Liver (tissue), 9 donors: ENCODE data around the gene TRMT61A. TPM values are rescaled to one million over a fixed set of nuclear protein-coding genes. Genes with fewer than 3 reads are reported as not detected.

Experiments
- DNase-seq: peaks from one replicate; pipeline ENCODE4 v3.0.0-alpha.2; 2017; ENCODE audit warnings: low spot score
- H3K27ac ChIP-seq, 2 donors: one replicate each; pipeline ENCODE4 v1.7.0; 2013; ENCODE audit warnings: inconsistent platforms in 2 of 2, low read length in 2 of 2, control low read depth in 1 of 2, low read depth in 1 of 2, mild to moderate bottlenecking in 1 of 2
- H3K27me3 ChIP-seq, 4 donors: one replicate each; pipeline versions ENCODE4 v1.6.1 to v1.7.0; 2013; ENCODE audit warnings: low read length in 3 of 4, inconsistent platforms in 1 of 4, mild to moderate bottlenecking in 1 of 4, moderate library complexity in 1 of 4; ENCODE audit not compliant: control insufficient read depth in 4 of 4, insufficient read depth in 4 of 4
- H3K36me3 ChIP-seq, 4 donors: one replicate each; pipeline versions ENCODE4 v1.6.1 to v1.7.0; 2013; ENCODE audit warnings: low read length in 3 of 4, mild to moderate bottlenecking in 3 of 4, low read depth in 1 of 4, moderate library complexity in 1 of 4; ENCODE audit not compliant: control insufficient read depth in 4 of 4, insufficient read depth in 3 of 4
- H3K4me1 ChIP-seq, 4 donors: one replicate each; pipeline versions ENCODE4 v1.6.1 to v1.7.0; 2013; ENCODE audit warnings: low read length in 3 of 4, mild to moderate bottlenecking in 3 of 4, moderate library complexity in 1 of 4; ENCODE audit not compliant: control insufficient read depth in 4 of 4, insufficient read depth in 4 of 4
- H3K4me3 ChIP-seq, 3 donors: one replicate each; pipeline versions ENCODE4 v1.6.1 to v1.7.0; 2013; ENCODE audit warnings: low read length in 3 of 3, control low read depth in 1 of 3, low read depth in 1 of 3, mild to moderate bottlenecking in 1 of 3
- H3K9ac ChIP-seq, 2 donors: one replicate each; pipeline ENCODE4 v1.7.0; 2013; ENCODE audit warnings: low read length in 2 of 2, mild to moderate bottlenecking in 2 of 2, moderate library complexity in 2 of 2, control low read depth in 1 of 2, low read depth in 1 of 2
- H3K9me3 ChIP-seq, 4 donors: one replicate each; pipeline versions ENCODE4 v1.6.1 to v1.7.0; 2013; ENCODE audit warnings: low read length in 3 of 4; ENCODE audit not compliant: control insufficient read depth in 4 of 4
- GABPA ChIP-seq, 2 donors: IDR thresholded peaks in 1 of 2; conservative IDR thresholded peaks in 1 of 2; 2 replicates each; pipeline ENCODE4 v1.6.1; 2016; ENCODE audit warnings: antibody characterized with exemption in 2 of 2, mild to moderate bottlenecking in 1 of 2, moderate library complexity in 1 of 2
- HNF4A ChIP-seq, 2 donors: conservative IDR thresholded peaks; 2 replicates each; pipeline ENCODE4 v1.6.1; 2016; ENCODE audit warnings: antibody characterized with exemption in 2 of 2, mild to moderate bottlenecking in 2 of 2
- HNF4G ChIP-seq: IDR thresholded peaks from 2 replicates; pipeline ENCODE4 v1.6.1; 2016; ENCODE audit warnings: antibody characterized with exemption
- JUND ChIP-seq, 2 donors: IDR thresholded peaks; 2 replicates each; pipeline ENCODE4 v1.6.1; 2016; ENCODE audit warnings: antibody characterized with exemption in 2 of 2
- NR2F2 ChIP-seq: IDR thresholded peaks from 2 replicates; pipeline ENCODE4 v1.6.1; 2016; ENCODE audit warnings: antibody characterized with exemption
- RAD21 ChIP-seq, 2 donors: IDR thresholded peaks; 2 replicates each; pipeline ENCODE4 v1.6.1; 2016; ENCODE audit warnings: antibody characterized with exemption in 2 of 2, mild to moderate bottlenecking in 2 of 2
- RXRA ChIP-seq, 2 donors: IDR thresholded peaks; 2 replicates each; pipeline ENCODE4 v1.6.1; 2017 to 2018; ENCODE audit warnings: antibody characterized with exemption in 2 of 2, mild to moderate bottlenecking in 1 of 2
- WGBS: extraction: QIAGEN DNeasy Blood & Tissue Kit; methylation state at CpG from one replicate; pipeline ENCODE4 v1.1.7; 2013; 5-methylcytosine and 5-hydroxymethylcytosine counted together
- polyA plus RNA-seq, 2 donors: library from polyadenylated mRNA; stranded (reverse) in 1 of 2; unstranded in 1 of 2; fragments of 200-250 nt in 1 of 2; fragments of >200 nt in 1 of 2; fragmentation: Nextera tagmentation in 1 of 2; extraction: Ambion mirVana in 1 of 2; gene quantifications; one replicate each; pipeline versions ENCODE4 v1.2.1 to v1.2.3, GENCODE V29; 2013 to 2015
- total RNA-seq, 2 donors: library from RNA; depleted of rRNA; stranded (reverse); fragments of >200 nt; gene quantifications; one replicate each; pipeline ENCODE4 v1.2.3, GENCODE V29; 2014
- TF ChIP-seq, protein P1 (sequence below): IDR thresholded peaks from 2 replicates; pipeline ENCODE4 v1.6.1; 2016; ENCODE audit warnings: antibody characterized with exemption
- TF ChIP-seq, protein P2 (sequence below): IDR thresholded peaks from 2 replicates; pipeline ENCODE4 v1.6.1; 2016; ENCODE audit warnings: antibody characterized with exemption
- TF ChIP-seq, protein P3 (sequence below): IDR thresholded peaks from 2 replicates; pipeline ENCODE4 v1.6.1; 2016; ENCODE audit warnings: antibody characterized with exemption, mild to moderate bottlenecking
- TF ChIP-seq, protein P4 (sequence below): IDR thresholded peaks from 2 replicates; pipeline ENCODE4 v1.6.1; 2016; ENCODE audit warnings: antibody characterized with exemption
- donor health status: healthy.
- donor health status: healthy.
- donor health status: healthy.
- donor health status: healthy.
- donor health status: healthy.

Gene TRMT61A
- total and polyA plus RNA-seq, 4 donors = 4.1 to 8.0 (median 6.5) TPM

DNA sequence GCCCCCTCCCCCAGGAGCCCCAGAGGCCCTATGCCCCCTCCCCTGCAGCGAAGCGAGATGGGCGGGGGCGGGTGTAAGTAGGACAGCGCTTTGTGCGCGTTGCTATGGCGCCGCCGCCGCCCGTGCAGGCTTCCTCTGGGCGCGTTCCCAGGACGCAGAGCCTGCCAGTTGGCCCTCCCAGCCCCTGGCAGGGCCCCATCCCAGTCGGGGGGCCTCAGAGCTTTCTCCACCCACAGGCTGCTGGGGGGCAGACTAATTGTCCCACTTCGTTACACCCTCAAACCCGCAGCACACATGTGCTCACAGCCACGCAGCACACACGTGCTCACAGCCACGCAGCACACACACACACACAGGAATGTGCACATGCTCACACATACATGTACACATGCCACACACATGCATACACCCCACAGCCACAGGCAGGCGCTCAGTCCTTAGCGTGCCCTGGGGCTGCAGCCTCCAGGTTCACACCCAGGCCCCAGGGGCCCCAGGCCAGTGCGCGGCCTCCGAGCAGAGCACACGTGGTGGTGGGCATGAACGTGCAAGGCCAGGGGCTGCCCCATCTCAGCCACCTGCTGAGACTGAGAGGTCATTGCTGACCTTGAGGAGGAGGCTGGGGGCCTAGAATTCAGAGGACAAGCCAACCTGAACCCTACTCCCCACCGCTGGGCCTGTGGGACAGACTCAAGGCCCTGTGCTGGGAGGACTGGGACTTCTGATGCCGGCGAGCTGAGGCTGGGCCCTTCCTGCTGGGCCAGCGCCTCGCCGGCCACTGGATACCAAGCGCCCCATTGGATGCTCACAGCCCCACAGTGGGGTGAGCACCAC is 15.6 kb downstream of the TRMT61A start:
- TF ChIP-seq HNF4G = no peak
- TF ChIP-seq, protein P1, sequence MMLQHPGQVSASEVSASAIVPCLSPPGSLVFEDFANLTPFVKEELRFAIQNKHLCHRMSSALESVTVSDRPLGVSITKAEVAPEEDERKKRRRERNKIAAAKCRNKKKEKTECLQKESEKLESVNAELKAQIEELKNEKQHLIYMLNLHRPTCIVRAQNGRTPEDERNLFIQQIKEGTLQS = no peak
- TF ChIP-seq, protein P2, sequence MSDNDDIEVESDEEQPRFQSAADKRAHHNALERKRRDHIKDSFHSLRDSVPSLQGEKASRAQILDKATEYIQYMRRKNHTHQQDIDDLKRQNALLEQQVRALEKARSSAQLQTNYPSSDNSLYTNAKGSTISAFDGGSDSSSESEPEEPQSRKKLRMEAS = no peak
- Histone ChIP-seq H3K4me1 (peaks cover 0 to 6% (median 0%) of the 10 kb centered on the region in 4 donors), H3K27ac (no peak overlapping the region), H3K27me3 (no peaks in the 10 kb centered on the region), H3K4me3 (no peak overlapping the region), H3K9ac (no peak overlapping the region), H3K9me3 (no peaks in the 10 kb centered on the region), H3K36me3 (no peaks in the 10 kb centered on the region)
- no peak for DNase-seq
- WGBS = 77% methylated on average over 35 of the region's 35 CpGs

DNA sequence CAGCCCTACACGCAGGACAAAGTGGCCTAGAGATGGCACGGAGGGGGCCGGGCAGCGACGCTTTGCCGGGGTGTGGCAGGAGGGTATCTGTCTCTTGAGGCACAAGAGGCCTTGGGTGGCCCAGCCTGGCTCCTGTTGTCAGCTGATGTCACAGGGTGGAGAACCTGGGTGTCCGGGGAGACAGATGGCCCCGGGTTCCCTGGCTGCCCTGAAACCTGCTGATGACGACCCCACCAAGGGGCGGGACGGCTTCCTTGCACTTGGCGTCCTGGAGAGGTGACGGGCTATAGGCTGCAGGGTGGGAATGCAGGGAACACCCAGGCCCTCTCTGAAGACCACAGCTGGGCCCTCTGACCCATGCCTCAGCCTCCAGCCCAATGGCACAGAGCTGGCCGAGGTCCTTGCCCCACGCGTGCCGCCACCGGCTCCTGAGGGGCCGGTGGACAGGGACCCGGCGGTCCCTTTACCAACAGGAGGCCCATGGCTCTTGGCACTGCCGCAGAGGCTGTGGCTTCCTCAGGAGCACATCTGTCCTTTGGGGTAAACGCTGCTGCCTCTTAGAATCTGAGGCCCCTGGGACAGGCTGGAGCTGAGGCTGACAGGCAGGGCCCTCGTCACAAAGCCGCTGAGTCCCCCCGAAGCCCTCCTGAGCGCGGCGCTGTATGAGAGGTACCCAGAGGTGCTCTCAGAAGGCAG is 16.4 kb downstream of the TRMT61A start:
- Histone ChIP-seq H3K27me3 (no peaks in the 10 kb centered on the region), H3K27ac (no peak overlapping the region), H3K36me3 (no peaks in the 10 kb centered on the region), H3K9me3 (no peaks in the 10 kb centered on the region), H3K4me1 (peaks cover 0 to 6% (median 0%) of the 10 kb centered on the region in 4 donors), H3K9ac (no peak overlapping the region), H3K4me3 (no peak overlapping the region)
- DNase-seq = no peak
- WGBS = 93% methylated on average over 29 of the region's 29 CpGs
- TF ChIP-seq RAD21 (IDR thresholded peaks at IDR 0.05) = no peak

DNA sequence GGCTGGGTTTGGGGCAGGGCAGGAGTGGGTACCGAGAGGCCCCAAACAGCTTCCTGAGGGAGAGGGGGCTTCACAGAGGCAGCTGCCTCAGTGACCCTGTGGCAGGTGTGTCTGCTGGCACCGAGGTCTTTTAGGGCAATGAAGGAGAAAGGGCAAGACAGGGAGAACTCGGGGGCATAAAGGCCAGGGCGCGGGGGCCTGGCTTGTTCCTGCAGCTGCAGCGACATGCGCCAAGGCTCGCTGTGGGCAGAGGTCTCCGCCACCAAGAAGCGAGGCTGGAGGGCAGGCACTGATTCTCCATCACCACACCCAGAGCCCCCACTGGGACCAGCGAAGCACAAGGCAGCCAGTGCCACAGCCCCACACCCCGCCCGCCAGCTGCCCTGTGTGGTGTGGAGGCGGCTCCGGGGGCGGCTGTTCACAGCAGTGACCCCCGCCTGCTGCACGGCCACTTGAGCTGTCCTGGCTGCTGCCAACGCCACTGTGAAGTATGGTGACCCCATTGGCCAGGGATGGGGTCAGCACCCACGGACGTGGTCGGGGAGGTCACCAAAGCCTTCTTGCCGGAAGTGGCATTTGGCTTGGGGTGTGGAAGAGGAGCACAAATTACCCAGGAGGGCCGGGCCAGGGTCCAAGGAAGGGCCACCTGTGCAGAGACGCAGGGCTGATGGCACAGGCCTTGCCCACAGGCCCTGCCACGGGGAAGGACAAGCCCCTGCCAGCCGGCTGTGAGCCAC is 17.1 kb downstream of the TRMT61A start:
- Histone ChIP-seq H3K36me3 (no peaks in the 10 kb centered on the region), H3K4me3 (no peak overlapping the region), H3K9me3 (no peaks in the 10 kb centered on the region), H3K4me1 (peaks cover 0 to 6% (median 0%) of the 10 kb centered on the region in 4 donors), H3K9ac (no peak overlapping the region), H3K27me3 (no peaks in the 10 kb centered on the region), H3K27ac (no peak overlapping the region)
- no peak for DNase-seq
- 81% methylated on average over 27 of the region's 27 CpGs for WGBS
- TF ChIP-seq HNF4A (conservative IDR thresholded peaks at IDR 0.05) = no peak
- no peak for TF ChIP-seq RAD21 (IDR thresholded peaks at IDR 0.05)
- TF ChIP-seq, protein P1 = no peak
- TF ChIP-seq, protein P3, sequence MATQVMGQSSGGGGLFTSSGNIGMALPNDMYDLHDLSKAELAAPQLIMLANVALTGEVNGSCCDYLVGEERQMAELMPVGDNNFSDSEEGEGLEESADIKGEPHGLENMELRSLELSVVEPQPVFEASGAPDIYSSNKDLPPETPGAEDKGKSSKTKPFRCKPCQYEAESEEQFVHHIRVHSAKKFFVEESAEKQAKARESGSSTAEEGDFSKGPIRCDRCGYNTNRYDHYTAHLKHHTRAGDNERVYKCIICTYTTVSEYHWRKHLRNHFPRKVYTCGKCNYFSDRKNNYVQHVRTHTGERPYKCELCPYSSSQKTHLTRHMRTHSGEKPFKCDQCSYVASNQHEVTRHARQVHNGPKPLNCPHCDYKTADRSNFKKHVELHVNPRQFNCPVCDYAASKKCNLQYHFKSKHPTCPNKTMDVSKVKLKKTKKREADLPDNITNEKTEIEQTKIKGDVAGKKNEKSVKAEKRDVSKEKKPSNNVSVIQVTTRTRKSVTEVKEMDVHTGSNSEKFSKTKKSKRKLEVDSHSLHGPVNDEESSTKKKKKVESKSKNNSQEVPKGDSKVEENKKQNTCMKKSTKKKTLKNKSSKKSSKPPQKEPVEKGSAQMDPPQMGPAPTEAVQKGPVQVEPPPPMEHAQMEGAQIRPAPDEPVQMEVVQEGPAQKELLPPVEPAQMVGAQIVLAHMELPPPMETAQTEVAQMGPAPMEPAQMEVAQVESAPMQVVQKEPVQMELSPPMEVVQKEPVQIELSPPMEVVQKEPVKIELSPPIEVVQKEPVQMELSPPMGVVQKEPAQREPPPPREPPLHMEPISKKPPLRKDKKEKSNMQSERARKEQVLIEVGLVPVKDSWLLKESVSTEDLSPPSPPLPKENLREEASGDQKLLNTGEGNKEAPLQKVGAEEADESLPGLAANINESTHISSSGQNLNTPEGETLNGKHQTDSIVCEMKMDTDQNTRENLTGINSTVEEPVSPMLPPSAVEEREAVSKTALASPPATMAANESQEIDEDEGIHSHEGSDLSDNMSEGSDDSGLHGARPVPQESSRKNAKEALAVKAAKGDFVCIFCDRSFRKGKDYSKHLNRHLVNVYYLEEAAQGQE = no peak
- TF ChIP-seq, protein P4, sequence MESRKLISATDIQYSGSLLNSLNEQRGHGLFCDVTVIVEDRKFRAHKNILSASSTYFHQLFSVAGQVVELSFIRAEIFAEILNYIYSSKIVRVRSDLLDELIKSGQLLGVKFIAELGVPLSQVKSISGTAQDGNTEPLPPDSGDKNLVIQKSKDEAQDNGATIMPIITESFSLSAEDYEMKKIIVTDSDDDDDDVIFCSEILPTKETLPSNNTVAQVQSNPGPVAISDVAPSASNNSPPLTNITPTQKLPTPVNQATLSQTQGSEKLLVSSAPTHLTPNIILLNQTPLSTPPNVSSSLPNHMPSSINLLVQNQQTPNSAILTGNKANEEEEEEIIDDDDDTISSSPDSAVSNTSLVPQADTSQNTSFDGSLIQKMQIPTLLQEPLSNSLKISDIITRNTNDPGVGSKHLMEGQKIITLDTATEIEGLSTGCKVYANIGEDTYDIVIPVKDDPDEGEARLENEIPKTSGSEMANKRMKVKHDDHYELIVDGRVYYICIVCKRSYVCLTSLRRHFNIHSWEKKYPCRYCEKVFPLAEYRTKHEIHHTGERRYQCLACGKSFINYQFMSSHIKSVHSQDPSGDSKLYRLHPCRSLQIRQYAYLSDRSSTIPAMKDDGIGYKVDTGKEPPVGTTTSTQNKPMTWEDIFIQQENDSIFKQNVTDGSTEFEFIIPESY = no peak
- no peak for TF ChIP-seq RXRA (IDR thresholded peaks at IDR 0.05)
- no peak for TF ChIP-seq GABPA (IDR thresholded peaks at IDR 0.05 in 1 of 2, conservative IDR thresholded peaks at IDR 0.05 in 1 of 2)
- TF ChIP-seq NR2F2 = no peak
- TF ChIP-seq JUND (IDR thresholded peaks at IDR 0.05) = no peak
